Ovary (tissue), 3 donors: ENCODE results near the gene PLAGL1.

ENCODE experiments used
- CTCF ChIP-seq, 3 donors: fragments of 450-650 bp in 2 of 3; fragments of 200-600 bp in 1 of 3; IDR thresholded peaks; one replicate each; pipeline versions ENCODE4 v1.5.1 to v1.8.0; 2016 to 2022; ENCODE audit warnings: antibody characterized with exemption in 3 of 3, mild to moderate bottlenecking in 1 of 3
- EP300 ChIP-seq: sonication (generic); formaldehyde crosslinking; IDR thresholded peaks from one replicate; pipeline ENCODE4 v1.6.1; 2017; ENCODE audit warnings: antibody characterized with exemption
- POLR2A ChIP-seq: fragments of 450-650 bp; IDR thresholded peaks from one replicate; pipeline ENCODE4 v1.6.1; 2017; ENCODE audit warnings: antibody characterized with exemption, mild to moderate bottlenecking, moderate library complexity
- donor health status: DM: no; HTN: no; CAD: no.

- no peak for TF ChIP-seq POLR2A
- TF ChIP-seq CTCF (IDR thresholded peaks at IDR 0.05): no peak
- TF ChIP-seq EP300: no peak
Measured at GRCh38 chr6:144035416-144035815, 27.4 kb upstream of the PLAGL1 start.
